GM12865 (cell line): ENCODE measurements around the gene TMCC3.
"Not testable (repeated sequence)": the region's sequence is repeated elsewhere in the genome, so short reads cannot be mapped to it uniquely, and the experiment has no call there.

Experiments
- DNase-seq: peaks from one replicate; pipeline ENCODE4 v3.0.0; 2010; ENCODE audit warnings: low read depth
- H3K4me3 ChIP-seq: 2 replicates; pipeline ENCODE4 v1.5.1; 2011; ENCODE audit warnings: mild to moderate bottlenecking, low read depth, low read length, control low read depth
- CTCF ChIP-seq: IDR thresholded peaks from 2 replicates; pipeline ENCODE4 v1.5.1; 2011; ENCODE audit warnings: low read length, control low read depth, low read depth, inconsistent platforms; ENCODE audit not compliant: insufficient read depth; ENCODE audit errors: missing control alignments

Gene TMCC3

GRCh38 chr12:94604366-94604698 lies 46.0 kb downstream of the TMCC3 start:
- no peak for TF ChIP-seq CTCF
- DNase-seq, result no peak
- H3K4me3 ChIP-seq, result no peak overlapping the region

GRCh38 chr12:94603434-94604365 lies 46.7 kb downstream of the TMCC3 start:
- no peak overlapping the region for H3K4me3 ChIP-seq
- TF ChIP-seq CTCF, result peak; percentile 61
- DNase-seq, result peak; percentile 54

- H3K4me3 ChIP-seq, result no peak overlapping the region
- no peak for DNase-seq
- TF ChIP-seq CTCF, result no peak
These were observed 48.3 kb downstream of the TMCC3 start for GRCh38 chr12:94602024-94602423.

GRCh38 chr12:94601307-94601706 lies 49.0 kb downstream of the TMCC3 start:
- DNase-seq, H3K4me3 ChIP-seq: not testable (repeated sequence)

GRCh38 chr12:94599189-94599588 lies 51.2 kb downstream of the TMCC3 start:
- no peak overlapping the region for H3K4me3 ChIP-seq
- TF ChIP-seq CTCF, result no peak
- DNase-seq, result no peak

GRCh38 chr12:94597268-94597667 lies 53.1 kb downstream of the TMCC3 start:
- no peak for TF ChIP-seq CTCF
- no peak overlapping the region for H3K4me3 ChIP-seq
- DNase-seq, result no peak

GRCh38 chr12:94596596-94596995 lies 53.8 kb downstream of the TMCC3 start:
- TF ChIP-seq CTCF, result no peak
- DNase-seq, result no peak
- H3K4me3 ChIP-seq, result no peak overlapping the region
